HepG2 (cell line): Measurements from ENCODE around the gene ARHGEF26. TPM values are rescaled to one million over a fixed set of nuclear protein-coding genes. Genes with fewer than 3 reads are reported as not detected.

Experiments
- AKAP8 ChIP-seq: sonication (generic); formaldehyde crosslinking; IDR thresholded peaks from 2 replicates; pipeline ENCODE4 v1.5.1; 2020; ENCODE audit warnings: mild to moderate bottlenecking, missing genetic modification reagents
- ELF3 ChIP-seq: IDR thresholded peaks from 2 replicates; pipeline ENCODE4 v1.6.1; 2016; ENCODE audit warnings: missing genetic modification reagents, missing compliant biosample characterization
- ETV5 ChIP-seq: IDR thresholded peaks from 2 replicates; pipeline ENCODE4 v1.6.1; 2018; ENCODE audit warnings: missing biosample characterization, missing genetic modification reagents, inconsistent platforms, borderline replicate concordance
- FOXA1 ChIP-seq, 2 experiments: fragments of 450-650 bp in 1 of 2; sonication (generic) in 1 of 2; formaldehyde crosslinking in 1 of 2; IDR thresholded peaks; 2 replicates each; pipeline versions ENCODE4 v1.4.0 to v1.6.1; 2016 to 2020; ENCODE audit warnings: missing genetic modification reagents in 1 of 2
- JARID2 ChIP-seq: sonication (generic); formaldehyde crosslinking; IDR thresholded peaks from 2 replicates; pipeline ENCODE4 v1.8.1; 2023; ENCODE audit warnings: missing genetic modification reagents, inconsistent platforms; ENCODE audit not compliant: insufficient replicate concordance
- JUND ChIP-seq: sonication (generic); formaldehyde crosslinking; IDR thresholded peaks from 2 replicates; pipeline ENCODE4 v1.8.0; 2022; ENCODE audit warnings: mild to moderate bottlenecking, missing genetic modification reagents
- KMT2B ChIP-seq: IDR thresholded peaks from 2 replicates; pipeline ENCODE4 v1.6.1; 2016; ENCODE audit warnings: missing genetic modification reagents, missing compliant biosample characterization
- MTF2 ChIP-seq: sonication (generic); formaldehyde crosslinking; IDR thresholded peaks from 2 replicates; pipeline ENCODE4 v1.5.0; 2020; ENCODE audit warnings: missing genetic modification reagents, borderline replicate concordance
- PHF20 ChIP-seq: sonication (generic); formaldehyde crosslinking; IDR thresholded peaks from 2 replicates; pipeline ENCODE4 v1.5.0; 2020; ENCODE audit warnings: mild to moderate bottlenecking, missing genetic modification reagents
- SP5 ChIP-seq: IDR thresholded peaks from 2 replicates; pipeline ENCODE4 v1.6.1; 2016; ENCODE audit warnings: low read depth, borderline replicate concordance
- ZKSCAN1 ChIP-seq: fragments of 150-350 bp; IDR thresholded peaks from 2 replicates; pipeline ENCODE4 v1.6.1; 2014; ENCODE audit warnings: low read length
- ZNF263 ChIP-seq: sonication (generic); formaldehyde crosslinking; IDR thresholded peaks from 2 replicates; pipeline ENCODE4 v1.4.0; 2020; ENCODE audit warnings: missing genetic modification reagents
- ZNF292 ChIP-seq: sonication (generic); formaldehyde crosslinking; IDR thresholded peaks from 2 replicates; pipeline ENCODE4 v1.8.1; 2022; ENCODE audit warnings: mild to moderate bottlenecking, low read depth, missing genetic modification reagents, borderline replicate concordance
- ZNF460 ChIP-seq: sonication (generic); formaldehyde crosslinking; IDR thresholded peaks from 2 replicates; pipeline ENCODE4 v1.5.1; 2020; ENCODE audit warnings: missing genetic modification reagents, mild to moderate bottlenecking, borderline replicate concordance
- polyA plus RNA-seq, 8 experiments: library from polyadenylated mRNA; depleted of rRNA in 3 of 8; stranded (reverse) in 7 of 8; unstranded in 1 of 8; fragments of >200 nt; fragmentation: Illumina TruSeq in 4 of 8; extraction: Trizol in 4 of 8; gene quantifications; 2 replicates each; pipeline versions ENCODE4 v1.2.1 to v1.2.3, GENCODE V29; 2011 to 2016; ENCODE audit warnings: low read depth in 4 of 8, missing spikeins in 1 of 8, mixed read lengths in 1 of 8; ENCODE audit not compliant: insufficient read depth in 1 of 8
- total RNA-seq, 5 experiments: library from RNA; depleted of rRNA; stranded (reverse); fragments of >200 nt; fragmentation: Illumina TruSeq; extraction: Trizol; gene quantifications; 2 replicates each; pipeline ENCODE4 v1.2.3, GENCODE V29; 2016; ENCODE audit warnings: low read depth in 1 of 5
- TF ChIP-seq, protein P1 (sequence below): sonication (generic); formaldehyde crosslinking; IDR thresholded peaks from 2 replicates; pipeline ENCODE4 v1.8.0; 2022; ENCODE audit warnings: mild to moderate bottlenecking, missing genetic modification reagents, moderate library complexity
- TF ChIP-seq, protein P2 (sequence below): IDR thresholded peaks from 2 replicates; pipeline ENCODE4 v1.6.1; 2016; ENCODE audit warnings: missing compliant biosample characterization, missing genetic modification reagents, borderline replicate concordance
- TF ChIP-seq, protein P3 (sequence below): sonication (generic); formaldehyde crosslinking; IDR thresholded peaks from 2 replicates; pipeline ENCODE4 v1.4.0; 2020; ENCODE audit warnings: missing genetic modification reagents
- TF ChIP-seq, protein P4 (sequence below): IDR thresholded peaks from 2 replicates; pipeline ENCODE4 v1.6.1; 2016; ENCODE audit warnings: low read depth, missing genetic modification reagents, missing compliant biosample characterization

ARHGEF26 gene
- total and polyA plus RNA-seq, 2 of the 13 experiments (the other 11 are each of a cell fraction or from before 2014, with no cell fraction given), result 0.74 to 6.1 TPM

DNA sequence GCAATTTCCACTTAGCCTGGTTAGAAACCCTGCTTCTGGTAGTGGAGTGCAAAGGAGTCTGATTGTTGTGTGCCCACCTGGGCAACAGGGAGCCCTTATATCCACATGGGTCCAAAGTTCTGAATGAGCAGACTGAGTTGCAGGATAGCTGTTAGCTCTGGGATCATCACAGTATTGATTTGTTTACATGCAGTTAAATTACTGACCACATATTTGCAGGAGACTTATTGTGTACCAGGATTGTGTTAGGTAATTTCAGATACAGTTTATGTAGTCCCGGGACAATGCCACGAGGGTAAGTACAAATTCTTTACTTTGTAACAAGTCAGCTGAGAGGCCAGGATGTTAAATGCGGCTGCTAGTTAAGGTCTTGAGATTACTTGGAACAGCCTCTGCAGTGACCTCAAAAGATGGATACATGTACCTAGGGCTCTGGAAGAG is 18.8 kb downstream of the ARHGEF26 start (continued):
- TF ChIP-seq SP5 (peak; percentile 60; the same call in 1 of the 2 replicates), JARID2 (CRISPR knock-in tag) (no peak), ZNF292 (no peak; the same call in 1 of the 2 replicates), ZKSCAN1 (no peak), ZNF263 (CRISPR knock-in tag) (no peak), JUND (CRISPR knock-in tag) (peak; percentile 56; the same call in 1 of the 2 replicates), MTF2 (CRISPR knock-in tag) (no peak), FOXA1 (IDR thresholded peaks at IDR 0.05) (peak; percentile 76), FOXA1 (CRISPR knock-in tag; IDR thresholded peaks at IDR 0.05) (peak; percentile 98), PHF20 (no peak), KMT2B (CRISPR knock-in tag) (0 out of 2 replicates have a peak, but pooled peaks have one; percentile 52), ETV5 (CRISPR knock-in tag) (peak; percentile 52; the same call in 1 of the 2 replicates), ELF3 (CRISPR knock-in tag) (peak; percentile 66), ZNF460 (no peak), AKAP8 (no peak)
- TF ChIP-seq, protein P1, sequence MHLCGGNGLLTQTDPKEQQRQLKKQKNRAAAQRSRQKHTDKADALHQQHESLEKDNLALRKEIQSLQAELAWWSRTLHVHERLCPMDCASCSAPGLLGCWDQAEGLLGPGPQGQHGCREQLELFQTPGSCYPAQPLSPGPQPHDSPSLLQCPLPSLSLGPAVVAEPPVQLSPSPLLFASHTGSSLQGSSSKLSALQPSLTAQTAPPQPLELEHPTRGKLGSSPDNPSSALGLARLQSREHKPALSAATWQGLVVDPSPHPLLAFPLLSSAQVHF (CRISPR knock-in tag), result no peak
- TF ChIP-seq, protein P2, sequence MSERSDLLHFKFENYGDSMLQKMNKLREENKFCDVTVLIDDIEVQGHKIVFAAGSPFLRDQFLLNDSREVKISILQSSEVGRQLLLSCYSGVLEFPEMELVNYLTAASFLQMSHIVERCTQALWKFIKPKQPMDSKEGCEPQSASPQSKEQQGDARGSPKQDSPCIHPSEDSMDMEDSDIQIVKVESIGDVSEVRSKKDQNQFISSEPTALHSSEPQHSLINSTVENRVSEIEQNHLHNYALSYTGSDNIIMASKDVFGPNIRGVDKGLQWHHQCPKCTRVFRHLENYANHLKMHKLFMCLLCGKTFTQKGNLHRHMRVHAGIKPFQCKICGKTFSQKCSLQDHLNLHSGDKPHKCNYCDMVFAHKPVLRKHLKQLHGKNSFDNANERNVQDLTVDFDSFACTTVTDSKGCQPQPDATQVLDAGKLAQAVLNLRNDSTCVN (CRISPR knock-in tag), result no peak
- TF ChIP-seq, protein P3, sequence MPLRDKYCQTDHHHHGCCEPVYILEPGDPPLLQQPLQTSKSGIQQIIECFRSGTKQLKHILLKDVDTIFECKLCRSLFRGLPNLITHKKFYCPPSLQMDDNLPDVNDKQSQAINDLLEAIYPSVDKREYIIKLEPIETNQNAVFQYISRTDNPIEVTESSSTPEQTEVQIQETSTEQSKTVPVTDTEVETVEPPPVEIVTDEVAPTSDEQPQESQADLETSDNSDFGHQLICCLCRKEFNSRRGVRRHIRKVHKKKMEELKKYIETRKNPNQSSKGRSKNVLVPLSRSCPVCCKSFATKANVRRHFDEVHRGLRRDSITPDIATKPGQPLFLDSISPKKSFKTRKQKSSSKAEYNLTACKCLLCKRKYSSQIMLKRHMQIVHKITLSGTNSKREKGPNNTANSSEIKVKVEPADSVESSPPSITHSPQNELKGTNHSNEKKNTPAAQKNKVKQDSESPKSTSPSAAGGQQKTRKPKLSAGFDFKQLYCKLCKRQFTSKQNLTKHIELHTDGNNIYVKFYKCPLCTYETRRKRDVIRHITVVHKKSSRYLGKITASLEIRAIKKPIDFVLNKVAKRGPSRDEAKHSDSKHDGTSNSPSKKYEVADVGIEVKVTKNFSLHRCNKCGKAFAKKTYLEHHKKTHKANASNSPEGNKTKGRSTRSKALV (CRISPR knock-in tag), result peak; percentile 45; the same call in 1 of the 2 replicates
- TF ChIP-seq, protein P4, sequence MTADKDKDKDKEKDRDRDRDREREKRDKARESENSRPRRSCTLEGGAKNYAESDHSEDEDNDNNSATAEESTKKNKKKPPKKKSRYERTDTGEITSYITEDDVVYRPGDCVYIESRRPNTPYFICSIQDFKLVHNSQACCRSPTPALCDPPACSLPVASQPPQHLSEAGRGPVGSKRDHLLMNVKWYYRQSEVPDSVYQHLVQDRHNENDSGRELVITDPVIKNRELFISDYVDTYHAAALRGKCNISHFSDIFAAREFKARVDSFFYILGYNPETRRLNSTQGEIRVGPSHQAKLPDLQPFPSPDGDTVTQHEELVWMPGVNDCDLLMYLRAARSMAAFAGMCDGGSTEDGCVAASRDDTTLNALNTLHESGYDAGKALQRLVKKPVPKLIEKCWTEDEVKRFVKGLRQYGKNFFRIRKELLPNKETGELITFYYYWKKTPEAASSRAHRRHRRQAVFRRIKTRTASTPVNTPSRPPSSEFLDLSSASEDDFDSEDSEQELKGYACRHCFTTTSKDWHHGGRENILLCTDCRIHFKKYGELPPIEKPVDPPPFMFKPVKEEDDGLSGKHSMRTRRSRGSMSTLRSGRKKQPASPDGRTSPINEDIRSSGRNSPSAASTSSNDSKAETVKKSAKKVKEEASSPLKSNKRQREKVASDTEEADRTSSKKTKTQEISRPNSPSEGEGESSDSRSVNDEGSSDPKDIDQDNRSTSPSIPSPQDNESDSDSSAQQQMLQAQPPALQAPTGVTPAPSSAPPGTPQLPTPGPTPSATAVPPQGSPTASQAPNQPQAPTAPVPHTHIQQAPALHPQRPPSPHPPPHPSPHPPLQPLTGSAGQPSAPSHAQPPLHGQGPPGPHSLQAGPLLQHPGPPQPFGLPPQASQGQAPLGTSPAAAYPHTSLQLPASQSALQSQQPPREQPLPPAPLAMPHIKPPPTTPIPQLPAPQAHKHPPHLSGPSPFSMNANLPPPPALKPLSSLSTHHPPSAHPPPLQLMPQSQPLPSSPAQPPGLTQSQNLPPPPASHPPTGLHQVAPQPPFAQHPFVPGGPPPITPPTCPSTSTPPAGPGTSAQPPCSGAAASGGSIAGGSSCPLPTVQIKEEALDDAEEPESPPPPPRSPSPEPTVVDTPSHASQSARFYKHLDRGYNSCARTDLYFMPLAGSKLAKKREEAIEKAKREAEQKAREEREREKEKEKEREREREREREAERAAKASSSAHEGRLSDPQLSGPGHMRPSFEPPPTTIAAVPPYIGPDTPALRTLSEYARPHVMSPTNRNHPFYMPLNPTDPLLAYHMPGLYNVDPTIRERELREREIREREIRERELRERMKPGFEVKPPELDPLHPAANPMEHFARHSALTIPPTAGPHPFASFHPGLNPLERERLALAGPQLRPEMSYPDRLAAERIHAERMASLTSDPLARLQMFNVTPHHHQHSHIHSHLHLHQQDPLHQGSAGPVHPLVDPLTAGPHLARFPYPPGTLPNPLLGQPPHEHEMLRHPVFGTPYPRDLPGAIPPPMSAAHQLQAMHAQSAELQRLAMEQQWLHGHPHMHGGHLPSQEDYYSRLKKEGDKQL (CRISPR knock-in tag), result peak; percentile 98
